DND-41 (cell line): ENCODE measurements around the gene ARHGEF16.

Source experiments
- ATAC-seq: fragments of 200-7000 bp; cut with Tn5 transposase; 3 replicates; pipeline ENCODE4 v1.9.1; 2021; ENCODE audit warnings: low read depth; ENCODE audit not compliant: insufficient read depth
- DNase-seq: peaks from one replicate; pipeline ENCODE4 v3.0.0-alpha.2; 2020
- H2AFZ ChIP-seq: 2 replicates; pipeline ENCODE4 v1.6.0; 2012; ENCODE audit warnings: low read depth, low read length
- H3K27ac ChIP-seq: 2 replicates; pipeline ENCODE4 v1.5.1; 2012; ENCODE audit warnings: low read length, inconsistent platforms
- H3K27me3 ChIP-seq: fragments of 200-600 bp; sonication (generic); 2 replicates; pipeline ENCODE4 v1.6.0; 2012; ENCODE audit warnings: low read length, mild to moderate bottlenecking, inconsistent platforms; ENCODE audit not compliant: insufficient read depth, poor library complexity
- H3K36me3 ChIP-seq: 2 replicates; pipeline ENCODE4 v1.5.1; 2012; ENCODE audit warnings: low read length, inconsistent platforms; ENCODE audit not compliant: insufficient read depth
- H3K4me1 ChIP-seq: 2 replicates; pipeline ENCODE4 v1.5.1; 2012; ENCODE audit warnings: mild to moderate bottlenecking, low read length; ENCODE audit not compliant: insufficient read depth
- H3K4me2 ChIP-seq: 2 replicates; pipeline ENCODE4 v1.6.0; 2012; ENCODE audit warnings: mild to moderate bottlenecking, moderate library complexity, low read length, inconsistent platforms; ENCODE audit not compliant: insufficient read depth
- H3K4me3 ChIP-seq, 2 experiments: fragments of 200-600 bp in 1 of 2; shearing (Covaris generic) in 1 of 2; 2 replicates each; pipeline ENCODE4 v1.5.1; 2012 to 2016; ENCODE audit warnings: inconsistent platforms in 2 of 2, low read length in 2 of 2, mild to moderate bottlenecking in 2 of 2, low read depth in 1 of 2, moderate library complexity in 1 of 2
- H3K79me2 ChIP-seq: 2 replicates; pipeline ENCODE4 v1.6.0; 2012; ENCODE audit warnings: low read length, inconsistent platforms; ENCODE audit not compliant: insufficient read depth
- H3K9ac ChIP-seq: 2 replicates; pipeline ENCODE4 v1.6.0; 2012; ENCODE audit warnings: low read depth, mild to moderate bottlenecking, inconsistent platforms, low read length, moderate library complexity
- H3K9me3 ChIP-seq: 2 replicates; pipeline ENCODE4 v1.5.1; 2012; ENCODE audit warnings: low read length, moderate library complexity, mild to moderate bottlenecking, inconsistent platforms; ENCODE audit not compliant: insufficient read depth, severe bottlenecking
- H4K20me1 ChIP-seq: 2 replicates; pipeline ENCODE4 v1.6.0; 2012; ENCODE audit warnings: low read length; ENCODE audit not compliant: insufficient read depth
- EZH2 ChIP-seq: IDR thresholded peaks from 3 replicates; pipeline ENCODE4 v1.6.1; 2012; ENCODE audit warnings: borderline replicate concordance, low read depth, mild to moderate bottlenecking, moderate library complexity, low read length, inconsistent platforms; ENCODE audit not compliant: severe bottlenecking
- TF ChIP-seq, protein P1 (sequence below): IDR thresholded peaks from 2 replicates; pipeline ENCODE4 v1.5.1; 2012; ENCODE audit warnings: borderline replicate concordance, low read length, moderate library complexity, mild to moderate bottlenecking; ENCODE audit not compliant: poor library complexity, severe bottlenecking; ENCODE audit errors: extremely low read depth

The ARHGEF16 gene

DNA sequence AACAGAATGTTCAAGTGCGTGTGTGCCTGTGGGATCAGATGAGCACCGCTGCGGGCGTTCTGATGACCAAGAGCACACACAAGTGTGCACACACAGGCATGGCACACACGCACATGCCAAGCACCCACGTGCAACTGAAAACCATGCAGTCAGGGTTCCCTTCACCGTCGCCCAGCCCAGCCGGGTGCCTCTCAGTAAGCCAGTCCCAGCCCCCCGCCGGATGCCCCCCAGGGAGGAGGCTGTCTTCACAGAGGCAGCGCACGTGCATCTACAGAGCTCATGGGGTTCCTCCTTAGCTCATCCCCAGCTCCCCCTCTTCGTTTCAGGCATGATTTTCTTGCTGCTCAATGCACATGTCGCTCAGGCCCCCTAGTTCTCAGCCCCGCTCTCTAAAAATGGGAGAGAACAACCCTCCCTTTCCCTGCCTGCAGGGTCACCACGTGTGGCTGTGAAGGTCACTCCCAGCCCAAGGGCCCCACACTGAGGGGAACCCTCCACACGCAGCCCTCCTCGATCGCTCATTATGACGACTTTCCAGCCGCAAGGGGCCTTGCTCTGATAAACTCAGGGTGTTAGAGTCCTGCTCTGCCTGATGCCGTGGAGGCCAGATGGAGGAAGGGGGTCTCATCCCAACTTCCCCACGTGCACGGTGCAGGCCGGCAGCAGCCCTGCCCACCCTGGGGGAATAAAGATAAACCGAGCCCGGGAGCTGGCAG, 30.4 kb upstream of the ARHGEF16 start:
- H3K9me3 ChIP-seq, result no peaks in the 10 kb centered on the region
- H3K4me3 ChIP-seq, result no peak overlapping the region
- no peaks in the 10 kb centered on the region for H3K79me2 ChIP-seq
- H3K27ac ChIP-seq, result no peak overlapping the region
- H3K27me3 ChIP-seq, result no peaks in the 10 kb centered on the region
- no peak for DNase-seq
- H4K20me1 ChIP-seq, result peaks cover 12% of the 10 kb centered on the region; the same call in 1 of the 2 replicates
- H3K4me2 ChIP-seq, result no peak overlapping the region
- H3K36me3 ChIP-seq, result no peaks in the 10 kb centered on the region
- no peak overlapping the region for H2AFZ ChIP-seq
- no peak for TF ChIP-seq EZH2
- TF ChIP-seq, protein P1, sequence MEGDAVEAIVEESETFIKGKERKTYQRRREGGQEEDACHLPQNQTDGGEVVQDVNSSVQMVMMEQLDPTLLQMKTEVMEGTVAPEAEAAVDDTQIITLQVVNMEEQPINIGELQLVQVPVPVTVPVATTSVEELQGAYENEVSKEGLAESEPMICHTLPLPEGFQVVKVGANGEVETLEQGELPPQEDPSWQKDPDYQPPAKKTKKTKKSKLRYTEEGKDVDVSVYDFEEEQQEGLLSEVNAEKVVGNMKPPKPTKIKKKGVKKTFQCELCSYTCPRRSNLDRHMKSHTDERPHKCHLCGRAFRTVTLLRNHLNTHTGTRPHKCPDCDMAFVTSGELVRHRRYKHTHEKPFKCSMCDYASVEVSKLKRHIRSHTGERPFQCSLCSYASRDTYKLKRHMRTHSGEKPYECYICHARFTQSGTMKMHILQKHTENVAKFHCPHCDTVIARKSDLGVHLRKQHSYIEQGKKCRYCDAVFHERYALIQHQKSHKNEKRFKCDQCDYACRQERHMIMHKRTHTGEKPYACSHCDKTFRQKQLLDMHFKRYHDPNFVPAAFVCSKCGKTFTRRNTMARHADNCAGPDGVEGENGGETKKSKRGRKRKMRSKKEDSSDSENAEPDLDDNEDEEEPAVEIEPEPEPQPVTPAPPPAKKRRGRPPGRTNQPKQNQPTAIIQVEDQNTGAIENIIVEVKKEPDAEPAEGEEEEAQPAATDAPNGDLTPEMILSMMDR, result no peak
- ATAC-seq, result no peak
- no peaks in the 10 kb centered on the region for H3K4me1 ChIP-seq
- H3K9ac ChIP-seq, result no peak overlapping the region

GRCh38 chr1:3425486-3426215, 28.8 kb upstream of the ARHGEF16 start:
- ATAC-seq, result no peak
- no peak overlapping the region for H3K4me3 ChIP-seq
- H3K27ac ChIP-seq, result no peak overlapping the region
- no peaks in the 10 kb centered on the region for H3K79me2 ChIP-seq
- TF ChIP-seq EZH2, result no peak
- TF ChIP-seq, protein P1, result no peak
- H3K4me2 ChIP-seq, result no peak overlapping the region
- no peaks in the 10 kb centered on the region for H3K9me3 ChIP-seq
- no peak for DNase-seq
- H3K9ac ChIP-seq, result no peak overlapping the region
- H3K4me1 ChIP-seq, result no peaks in the 10 kb centered on the region
- H3K27me3 ChIP-seq, result no peaks in the 10 kb centered on the region
- no peaks in the 10 kb centered on the region for H3K36me3 ChIP-seq
- no peak overlapping the region for H2AFZ ChIP-seq
- peaks cover 8% of the 10 kb centered on the region; the same call in 1 of the 2 replicates for H4K20me1 ChIP-seq

GRCh38 chr1:3426956-3427535, 27.4 kb upstream of the ARHGEF16 start:
- ATAC-seq (no peak), DNase-seq (no peak)
- Histone ChIP-seq H3K4me3 (no peak overlapping the region), H3K27me3 (no peaks in the 10 kb centered on the region), H3K9me3 (no peaks in the 10 kb centered on the region), H2AFZ (no peak overlapping the region), H3K27ac (no peak overlapping the region), H3K9ac (no peak overlapping the region), H4K20me1 (peaks cover 3% of the 10 kb centered on the region; the same call in 1 of the 2 replicates), H3K36me3 (no peaks in the 10 kb centered on the region), H3K79me2 (no peaks in the 10 kb centered on the region), H3K4me2 (no peak overlapping the region), H3K4me1 (no peaks in the 10 kb centered on the region)
- TF ChIP-seq, protein P1, result no peak
- TF ChIP-seq EZH2, result no peak
